GM23338 (cell line): ENCODE measurements around the gene RTN3. TPM values are rescaled to one million over a fixed set of nuclear protein-coding genes. Genes with fewer than 3 reads are reported as not detected.

ENCODE experiments used
- ATAC-seq: fragments of 200-7000 bp; cut with Tn5 transposase; 3 replicates; pipeline ENCODE4 v1.9.1; 2020
- DNase-seq: peaks from one replicate; pipeline ENCODE4 v3.0.0-alpha.2; 2015; ENCODE audit warnings: low spot score
- H2AFZ ChIP-seq: fragments of 200-600 bp; sonication (generic); 2 replicates; pipeline ENCODE4 v1.8.0; 2016; ENCODE audit warnings: antibody characterized with exemption, mild to moderate bottlenecking, moderate library complexity
- H3F3A ChIP-seq: fragments of 200-600 bp; sonication (generic); replicated peaks from 2 replicates; pipeline ENCODE4 v1.8.0; 2017; ENCODE audit warnings: antibody characterized with exemption, mixed run types, low read depth
- H3K27ac ChIP-seq: fragments of 200-600 bp; sonication (generic); 2 replicates; pipeline ENCODE4 v1.6.1; 2016; ENCODE audit warnings: low read depth
- H3K27me3 ChIP-seq: fragments of 200-600 bp; sonication (generic); 2 replicates; pipeline ENCODE4 v1.8.0; 2016; ENCODE audit warnings: mild to moderate bottlenecking, mixed run types, moderate library complexity; ENCODE audit not compliant: insufficient read depth
- H3K36me3 ChIP-seq: fragments of 200-600 bp; sonication (generic); 2 replicates; pipeline ENCODE4 v1.8.0; 2016; ENCODE audit warnings: mild to moderate bottlenecking; ENCODE audit not compliant: insufficient read depth
- H3K4me1 ChIP-seq: fragments of 200-600 bp; sonication (generic); 2 replicates; pipeline ENCODE4 v1.8.0; 2016; ENCODE audit warnings: mild to moderate bottlenecking, moderate library complexity; ENCODE audit not compliant: insufficient read depth
- H3K4me2 ChIP-seq: fragments of 200-600 bp; sonication (generic); 2 replicates; pipeline ENCODE4 v1.7.1; 2017; ENCODE audit warnings: mixed run types
- H3K4me3 ChIP-seq: fragments of 200-600 bp; sonication (generic); 2 replicates; pipeline ENCODE4 v1.6.1; 2016; ENCODE audit warnings: mixed run types
- H3K79me2 ChIP-seq: fragments of 200-600 bp; sonication (generic); replicated peaks from 2 replicates; pipeline ENCODE4 v1.8.0; 2017; ENCODE audit warnings: mild to moderate bottlenecking; ENCODE audit not compliant: insufficient read depth
- H3K9me2 ChIP-seq: fragments of 200-600 bp; sonication (generic); 2 replicates; pipeline ENCODE4 v1.8.0; 2017; ENCODE audit not compliant: insufficient read depth
- H4K20me1 ChIP-seq: fragments of 200-600 bp; sonication (generic); replicated peaks from 2 replicates; pipeline ENCODE4 v1.8.0; 2017; ENCODE audit warnings: mild to moderate bottlenecking; ENCODE audit not compliant: insufficient read depth
- H3K27ac Mint-ChIP-seq: 2 replicates; pipeline ENCODE4 v1.8.0; 2020; ENCODE audit warnings: inconsistent platforms, mild to moderate bottlenecking, moderate library complexity, mixed read lengths
- H3K27me3 Mint-ChIP-seq: 3 replicates; pipeline ENCODE4 v1.8.0; 2022; ENCODE audit warnings: low read depth, mild to moderate bottlenecking, moderate library complexity, mixed read lengths, inconsistent platforms; ENCODE audit not compliant: insufficient read depth, poor library complexity
- H3K36me3 Mint-ChIP-seq: 3 replicates; pipeline ENCODE4 v1.8.0; 2021; ENCODE audit warnings: low read depth, mild to moderate bottlenecking, inconsistent platforms, moderate library complexity, mixed read lengths
- H3K4me1 Mint-ChIP-seq: 3 replicates; pipeline ENCODE4 v1.8.0; 2020; ENCODE audit warnings: mild to moderate bottlenecking, inconsistent platforms, mixed read lengths
- H3K4me3 Mint-ChIP-seq: 3 replicates; pipeline ENCODE4 v1.8.0; 2021; ENCODE audit warnings: moderate library complexity, mild to moderate bottlenecking, inconsistent platforms, mixed read lengths
- H3K9me3 Mint-ChIP-seq: 3 replicates; pipeline ENCODE4 v1.8.0; 2020; ENCODE audit warnings: moderate library complexity, mild to moderate bottlenecking, inconsistent platforms, mixed read lengths
- CREB1 ChIP-seq: fragments of 250-450 bp; sonication (Bioruptor Pico); IDR thresholded peaks from 2 replicates; pipeline ENCODE4 v1.5.0; 2020; ENCODE audit warnings: low read depth, mild to moderate bottlenecking, moderate library complexity
- CTCF ChIP-seq, 2 experiments: fragments of 200-600 bp in 1 of 2; sonication (generic) in 1 of 2; conservative IDR thresholded peaks; 2 replicates each; pipeline versions ENCODE4 v1.5.1 to v1.6.1; 2016 to 2017; ENCODE audit warnings: antibody characterized with exemption in 2 of 2, low read depth in 2 of 2, mild to moderate bottlenecking in 2 of 2, moderate library complexity in 1 of 2
- ETS1 ChIP-seq: IDR thresholded peaks from 2 replicates; pipeline ENCODE4 v1.6.1; 2016; ENCODE audit warnings: antibody characterized with exemption
- EZH2 ChIP-seq: fragments of 200-600 bp; sonication (generic); IDR thresholded peaks from one replicate; pipeline ENCODE4 v1.8.0; 2017; ENCODE audit warnings: antibody characterized with exemption, mild to moderate bottlenecking, low read depth; ENCODE audit not compliant: unreplicated experiment
- EZH2phosphoT487 ChIP-seq: fragments of 200-600 bp; sonication (generic); IDR thresholded peaks from one replicate; pipeline ENCODE4 v1.8.1; 2018; ENCODE audit warnings: antibody characterized with exemption; ENCODE audit not compliant: unreplicated experiment
- JUNB ChIP-seq: IDR thresholded peaks from one replicate; pipeline ENCODE4 v1.6.1; 2016; ENCODE audit warnings: antibody characterized with exemption; ENCODE audit not compliant: unreplicated experiment
- NANOG ChIP-seq: IDR thresholded peaks from 2 replicates; pipeline ENCODE4 v1.6.1; 2016; ENCODE audit warnings: antibody characterized with exemption, borderline replicate concordance
- POLR2AphosphoS5 ChIP-seq: IDR thresholded peaks from 2 replicates; pipeline ENCODE4 v1.6.1; 2016; ENCODE audit warnings: antibody characterized with exemption, low read depth
- REST ChIP-seq: IDR thresholded peaks from one replicate; pipeline ENCODE4 v1.6.1; 2018; ENCODE audit warnings: antibody characterized with exemption; ENCODE audit not compliant: unreplicated experiment
- STAT1 ChIP-seq: IDR thresholded peaks from one replicate; pipeline ENCODE4 v1.6.1; 2016; ENCODE audit warnings: antibody characterized with exemption; ENCODE audit not compliant: unreplicated experiment
- ZNF114 ChIP-seq: fragments of 250-450 bp; sonication (Bioruptor Pico); IDR thresholded peaks from 2 replicates; pipeline ENCODE4 v1.5.0; 2020; ENCODE audit warnings: mild to moderate bottlenecking, moderate library complexity
- ZNF331 ChIP-seq: fragments of 250-450 bp; sonication (Bioruptor Pico); IDR thresholded peaks from 2 replicates; pipeline ENCODE4 v1.5.0; 2020; ENCODE audit warnings: low read depth, mild to moderate bottlenecking, moderate library complexity
- ZNF462 ChIP-seq: fragments of 250-450 bp; sonication (Bioruptor Pico); IDR thresholded peaks from 2 replicates; pipeline ENCODE4 v1.5.0; 2020; ENCODE audit warnings: mild to moderate bottlenecking, moderate library complexity
- long read RNA-seq: library from polyadenylated mRNA; unstranded; transcript quantifications from one replicate; pipeline ENCODE4 v2.0.0, GENCODE V29; 2020; ENCODE audit not compliant: unreplicated experiment
- polyA plus RNA-seq: library from polyadenylated mRNA; unstranded; fragments of >200 nt; fragmentation: Nextera tagmentation; extraction: Ambion mirVana; gene quantifications from 2 replicates; pipeline ENCODE4 v1.2.1, GENCODE V29; 2016
- total RNA-seq: library from RNA; depleted of rRNA; stranded (reverse); fragments of >200 nt; shearing (Covaris generic); gene quantifications from 2 replicates; pipeline ENCODE4 v1.2.3, GENCODE V29; 2014; rRNA removed

RTN3 gene
- total RNA-seq (150 and 162 TPM in 2 replicates), polyA plus RNA-seq (129 and 138 TPM in 2 replicates)
- long read RNA-seq, transcript RTN3-208 (7 exons, 2,532 nt), result major isoform, 209 of 236 reads
- long read RNA-seq, partial matches to known transcripts, result 12 of 236 reads
- long read RNA-seq, other reads (novel, unspliced or antisense), result 11 of 236 reads

- Histone ChIP-seq H3K27me3 (no peaks in the 10 kb centered on the region), H3K79me2 (peaks cover 50% of the 10 kb centered on the region), H3K9me2 (no peaks in the 10 kb centered on the region), H3K4me2 (peak within 1 kb of the TSS; percentile 86), H4K20me1 (peaks cover 24% of the 10 kb centered on the region), H3F3A (0 out of 2 replicates have a peak, but pooled peaks cover 3% of the 10 kb centered on the region), H3K4me1 (peaks cover 21% of the 10 kb centered on the region), H3K27ac (peak within 1 kb of the TSS; percentile 97), H3K4me3 (peak within 1 kb of the TSS; percentile 82), H3K36me3 (no peaks in the 10 kb centered on the region), H2AFZ (peak within 1 kb of the TSS; percentile 83)
- TF ChIP-seq POLR2AphosphoS5 (peak; percentile 94), EZH2phosphoT487 (no peak), REST (no peak), EZH2 (no peak), STAT1 (no peak), ETS1 (0 out of 2 replicates have a peak, but pooled peaks have one; percentile 26), CTCF (conservative IDR thresholded peaks at IDR 0.05; ENCODE audit: low read depth in 2 of 2) (peak in 1 of 2 experiments; percentile 28; a peak in 3 of 4 replicates), ZNF114 (CRISPR knock-in tag) (no peak), JUNB (no peak), ZNF331 (CRISPR knock-in tag) (no peak), NANOG (no peak), ZNF462 (CRISPR knock-in tag) (no peak), CREB1 (CRISPR knock-in tag) (no peak)
- Mint-ChIP-seq H3K27me3 (peaks cover 14% of the 10 kb centered on the region), H3K27ac (peak within 1 kb of the TSS; percentile 92), H3K4me1 (peaks cover 22% of the 10 kb centered on the region), H3K4me3 (peak within 1 kb of the TSS; percentile 92), H3K9me3 (no peaks in the 10 kb centered on the region), H3K36me3 (peaks cover 3% of the 10 kb centered on the region; the same call in 1 of the 3 replicates)
- peak; percentile 81 for ATAC-seq
- DNase-seq, result peak; percentile 98
Measured at GRCh38 chr11:63681321-63682065, at the start of gene RTN3. Gene RTN3 (plus strand): TSS chr11:63681500. CDS start chr11:63681637, 137 bp downstream.
